ENCODE data around the gene SKOR1. TPM values are rescaled to one million over a fixed set of nuclear protein-coding genes. Genes with fewer than 3 reads are reported as not detected.
A peak's percentile ranks its signal among the peaks of the same experiment; 100 is the strongest.

Gene SKOR1
- total and polyA plus RNA-seq, 2 of the 8 experiments (the other 6 are each of a cell fraction or from before 2014, with no cell fraction given): 0.03 to 0.11 TPM

GRCh38 chr15:67828278-67828968 lies 3.1 kb downstream of the SKOR1 start (continued):
- TF ChIP-seq CHD7 (IDR thresholded peaks at IDR 0.05; ENCODE audit: insufficient replicate concordance, low read length) (no peak), EZH2 (IDR thresholded peaks at IDR 0.05; ENCODE audit: low read depth, low read length, severe bottlenecking) (peak; percentile 97), SUZ12 (IDR thresholded peaks at IDR 0.05; ENCODE audit: low read length) (peak; percentile 91), CTCF (IDR thresholded peaks at IDR 0.05; ENCODE audit: control extremely low read depth in 1 of 3, insufficient read depth in 1 of 3, low read depth in 1 of 3, low read length in 3 of 3) (no peak), CBX8 (IDR thresholded peaks at IDR 0.05; ENCODE audit: borderline replicate concordance, low read depth, low read length) (peak; percentile 84; the same call in 1 of the 2 replicates), JUN (IDR thresholded peaks at IDR 0.05; ENCODE audit: low read depth, low read length) (no peak), YY1 (IDR thresholded peaks at IDR 0.05; ENCODE audit: low read depth, low read length) (no peak)
